ENCODE measurements around the gene MMP25.

DNA sequence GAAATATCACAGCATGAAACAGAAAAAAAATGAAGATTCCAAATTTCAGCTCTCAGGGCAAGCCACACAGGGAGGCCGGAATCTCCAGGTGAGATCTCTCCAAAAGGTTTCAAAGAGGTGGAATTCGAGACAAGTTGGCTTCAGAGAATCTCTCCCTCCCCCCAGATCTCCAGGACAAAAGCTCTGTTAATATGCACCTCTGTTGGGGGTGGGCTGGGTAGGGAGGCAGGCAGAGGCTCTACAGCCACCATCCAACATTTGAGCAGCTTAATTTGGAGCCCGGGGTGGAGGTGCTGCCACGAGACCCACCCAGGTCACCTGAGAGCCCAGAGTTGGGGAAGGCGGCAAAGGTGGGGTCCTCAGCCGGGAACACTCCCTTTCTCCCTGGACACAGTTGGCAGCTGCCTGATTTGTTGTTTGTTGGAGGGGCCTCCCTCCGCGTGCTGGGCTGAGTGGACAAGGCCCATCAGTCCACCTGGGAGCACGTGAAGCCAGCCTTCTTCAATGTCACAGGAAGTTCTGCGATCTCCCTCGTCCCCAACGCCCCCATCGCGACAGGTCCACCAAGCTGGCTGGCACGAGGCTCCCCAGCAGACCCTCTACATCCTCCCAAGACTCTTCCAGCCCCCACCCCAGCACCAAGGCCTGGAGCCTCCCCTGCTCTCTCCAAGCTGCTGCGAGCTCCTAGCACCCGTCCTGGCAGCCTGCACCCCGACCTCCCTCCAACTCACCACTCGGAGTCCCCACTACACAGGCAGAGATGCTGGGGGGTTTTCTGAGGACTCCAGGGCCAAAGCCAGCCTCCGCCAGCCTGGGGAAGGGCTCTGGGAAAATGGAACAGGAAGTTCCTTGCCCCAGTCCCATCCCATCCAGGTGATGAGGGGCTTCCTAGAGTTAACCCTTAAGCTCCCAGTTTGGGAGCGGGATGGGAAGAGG, 52.4 kb downstream of the MMP25 start, which contains the start of gene ZSCAN10:
- TF ChIP-seq, protein P1, sequence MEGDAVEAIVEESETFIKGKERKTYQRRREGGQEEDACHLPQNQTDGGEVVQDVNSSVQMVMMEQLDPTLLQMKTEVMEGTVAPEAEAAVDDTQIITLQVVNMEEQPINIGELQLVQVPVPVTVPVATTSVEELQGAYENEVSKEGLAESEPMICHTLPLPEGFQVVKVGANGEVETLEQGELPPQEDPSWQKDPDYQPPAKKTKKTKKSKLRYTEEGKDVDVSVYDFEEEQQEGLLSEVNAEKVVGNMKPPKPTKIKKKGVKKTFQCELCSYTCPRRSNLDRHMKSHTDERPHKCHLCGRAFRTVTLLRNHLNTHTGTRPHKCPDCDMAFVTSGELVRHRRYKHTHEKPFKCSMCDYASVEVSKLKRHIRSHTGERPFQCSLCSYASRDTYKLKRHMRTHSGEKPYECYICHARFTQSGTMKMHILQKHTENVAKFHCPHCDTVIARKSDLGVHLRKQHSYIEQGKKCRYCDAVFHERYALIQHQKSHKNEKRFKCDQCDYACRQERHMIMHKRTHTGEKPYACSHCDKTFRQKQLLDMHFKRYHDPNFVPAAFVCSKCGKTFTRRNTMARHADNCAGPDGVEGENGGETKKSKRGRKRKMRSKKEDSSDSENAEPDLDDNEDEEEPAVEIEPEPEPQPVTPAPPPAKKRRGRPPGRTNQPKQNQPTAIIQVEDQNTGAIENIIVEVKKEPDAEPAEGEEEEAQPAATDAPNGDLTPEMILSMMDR (optimal IDR thresholded peaks at IDR 0.05 in 1 of 3, IDR thresholded peaks at IDR 0.05 in 1 of 3, conservative IDR thresholded peaks at IDR 0.05 in 1 of 3; ENCODE audit: extremely low read depth in 1 of 3, insufficient read depth in 2 of 3, low read length in 3 of 3) = no peak
- no peak for TF ChIP-seq EZH2 (IDR thresholded peaks at IDR 0.05; ENCODE audit: low read length)

All from keratinocyte (primary cell).